Globus pallidus (tissue), 1 donor: ENCODE data around the gene THSD7A.
A peak's percentile ranks its signal among the peaks of the same experiment; 100 is the strongest.

Experiments
- DNase-seq: peaks from one replicate; pipeline ENCODE4 v3.0.0-alpha.2; 2015; ENCODE audit warnings: low spot score

THSD7A gene, protein sequence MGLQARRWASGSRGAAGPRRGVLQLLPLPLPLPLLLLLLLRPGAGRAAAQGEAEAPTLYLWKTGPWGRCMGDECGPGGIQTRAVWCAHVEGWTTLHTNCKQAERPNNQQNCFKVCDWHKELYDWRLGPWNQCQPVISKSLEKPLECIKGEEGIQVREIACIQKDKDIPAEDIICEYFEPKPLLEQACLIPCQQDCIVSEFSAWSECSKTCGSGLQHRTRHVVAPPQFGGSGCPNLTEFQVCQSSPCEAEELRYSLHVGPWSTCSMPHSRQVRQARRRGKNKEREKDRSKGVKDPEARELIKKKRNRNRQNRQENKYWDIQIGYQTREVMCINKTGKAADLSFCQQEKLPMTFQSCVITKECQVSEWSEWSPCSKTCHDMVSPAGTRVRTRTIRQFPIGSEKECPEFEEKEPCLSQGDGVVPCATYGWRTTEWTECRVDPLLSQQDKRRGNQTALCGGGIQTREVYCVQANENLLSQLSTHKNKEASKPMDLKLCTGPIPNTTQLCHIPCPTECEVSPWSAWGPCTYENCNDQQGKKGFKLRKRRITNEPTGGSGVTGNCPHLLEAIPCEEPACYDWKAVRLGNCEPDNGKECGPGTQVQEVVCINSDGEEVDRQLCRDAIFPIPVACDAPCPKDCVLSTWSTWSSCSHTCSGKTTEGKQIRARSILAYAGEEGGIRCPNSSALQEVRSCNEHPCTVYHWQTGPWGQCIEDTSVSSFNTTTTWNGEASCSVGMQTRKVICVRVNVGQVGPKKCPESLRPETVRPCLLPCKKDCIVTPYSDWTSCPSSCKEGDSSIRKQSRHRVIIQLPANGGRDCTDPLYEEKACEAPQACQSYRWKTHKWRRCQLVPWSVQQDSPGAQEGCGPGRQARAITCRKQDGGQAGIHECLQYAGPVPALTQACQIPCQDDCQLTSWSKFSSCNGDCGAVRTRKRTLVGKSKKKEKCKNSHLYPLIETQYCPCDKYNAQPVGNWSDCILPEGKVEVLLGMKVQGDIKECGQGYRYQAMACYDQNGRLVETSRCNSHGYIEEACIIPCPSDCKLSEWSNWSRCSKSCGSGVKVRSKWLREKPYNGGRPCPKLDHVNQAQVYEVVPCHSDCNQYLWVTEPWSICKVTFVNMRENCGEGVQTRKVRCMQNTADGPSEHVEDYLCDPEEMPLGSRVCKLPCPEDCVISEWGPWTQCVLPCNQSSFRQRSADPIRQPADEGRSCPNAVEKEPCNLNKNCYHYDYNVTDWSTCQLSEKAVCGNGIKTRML (N-terminal part only)

GRCh38 chr7:11831736-11832495 lies at the start of gene THSD7A:
Gene THSD7A, minus strand, starts transcription at chr7:11832198. Its CDS starts 252 bp downstream, at chr7:11831946.
- peak; percentile 48 for DNase-seq

DNA sequence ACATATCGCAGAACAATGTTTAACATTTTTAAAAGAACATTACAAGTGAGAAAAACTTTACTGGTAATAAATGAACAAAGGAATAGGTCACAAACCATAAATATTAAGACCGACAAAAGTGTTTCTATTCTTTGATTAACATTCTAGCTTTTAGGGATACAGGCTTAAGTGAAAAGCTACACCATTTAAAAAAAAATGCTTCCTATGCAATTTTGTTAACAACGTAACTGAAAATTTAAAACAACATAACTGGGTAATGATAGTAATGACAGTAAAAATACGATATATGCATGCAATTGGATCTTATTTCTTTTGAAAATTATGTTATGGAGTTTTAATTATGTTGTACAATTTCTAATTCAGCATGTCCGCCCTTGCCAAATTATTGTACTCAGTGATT lies 49.7 kb upstream of the THSD7A start:
- no peak for DNase-seq

DNA sequence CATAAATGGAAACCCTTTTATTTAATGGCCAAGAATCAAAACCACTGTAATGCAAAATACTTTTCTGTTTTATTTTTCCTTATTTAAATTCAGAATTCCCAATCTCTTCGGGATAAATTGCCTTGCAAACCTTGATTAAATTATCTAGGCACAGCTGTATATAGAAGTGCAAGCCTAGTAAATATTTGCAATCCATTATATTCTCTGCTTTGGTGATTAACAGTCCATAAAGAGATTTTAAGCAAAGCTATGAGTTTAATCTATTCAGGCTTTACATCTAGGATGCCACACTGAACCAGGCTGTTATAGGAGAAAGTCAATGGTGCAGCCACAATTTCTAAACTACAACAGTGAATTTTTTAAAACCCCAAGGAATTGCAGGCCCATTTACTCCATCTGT lies 43.6 kb upstream of the THSD7A start:
- DNase-seq: no peak

DNA sequence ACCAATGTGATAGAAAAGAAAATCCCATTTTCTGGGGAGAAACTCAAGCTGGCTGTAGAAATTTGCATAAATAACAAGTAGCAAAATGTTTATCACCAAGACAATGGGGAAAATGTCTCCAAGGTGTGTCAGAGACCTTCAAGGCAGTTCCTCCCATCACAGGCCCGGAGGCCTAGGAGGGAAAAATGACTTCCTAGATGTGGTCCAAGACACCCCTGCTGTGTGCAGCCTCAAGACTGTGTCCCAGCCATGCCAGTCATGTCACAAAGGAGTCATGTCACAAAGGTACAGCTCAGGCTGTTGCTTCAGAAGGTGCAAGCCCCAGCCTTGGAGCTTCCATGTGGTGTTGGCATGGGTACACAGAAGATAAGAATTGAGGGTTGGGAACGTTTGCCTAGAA lies 33.7 kb upstream of the THSD7A start:
- no peak for DNase-seq

GRCh38 chr7:11858622-11859302 lies 26.8 kb upstream of the THSD7A start:
- DNase-seq: no peak

- no peak for DNase-seq
Observed at GRCh38 chr7:11858026-11858425, 26.0 kb upstream of the THSD7A start.

GRCh38 chr7:11848251-11848650 lies 16.3 kb upstream of the THSD7A start:
- DNase-seq: no peak

DNA sequence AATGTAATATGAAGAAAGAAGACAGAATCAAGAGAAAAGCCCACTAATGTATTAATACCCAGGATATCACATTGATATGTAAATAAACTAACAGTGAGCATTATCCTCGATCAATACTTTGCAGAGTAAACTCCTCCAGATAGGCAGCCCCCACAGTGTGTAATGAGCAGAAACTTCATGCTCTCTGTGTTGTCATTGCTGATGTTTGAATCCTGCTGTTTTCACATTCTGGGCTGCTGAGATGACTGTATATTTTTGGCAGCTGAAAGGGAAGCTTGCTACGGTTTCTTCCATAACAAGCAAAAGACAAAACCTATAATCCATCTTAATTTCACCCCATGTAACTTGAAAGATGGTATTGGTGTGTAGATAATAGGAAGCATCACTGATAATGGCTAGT lies 15.3 kb upstream of the THSD7A start:
- no peak for DNase-seq

DNA sequence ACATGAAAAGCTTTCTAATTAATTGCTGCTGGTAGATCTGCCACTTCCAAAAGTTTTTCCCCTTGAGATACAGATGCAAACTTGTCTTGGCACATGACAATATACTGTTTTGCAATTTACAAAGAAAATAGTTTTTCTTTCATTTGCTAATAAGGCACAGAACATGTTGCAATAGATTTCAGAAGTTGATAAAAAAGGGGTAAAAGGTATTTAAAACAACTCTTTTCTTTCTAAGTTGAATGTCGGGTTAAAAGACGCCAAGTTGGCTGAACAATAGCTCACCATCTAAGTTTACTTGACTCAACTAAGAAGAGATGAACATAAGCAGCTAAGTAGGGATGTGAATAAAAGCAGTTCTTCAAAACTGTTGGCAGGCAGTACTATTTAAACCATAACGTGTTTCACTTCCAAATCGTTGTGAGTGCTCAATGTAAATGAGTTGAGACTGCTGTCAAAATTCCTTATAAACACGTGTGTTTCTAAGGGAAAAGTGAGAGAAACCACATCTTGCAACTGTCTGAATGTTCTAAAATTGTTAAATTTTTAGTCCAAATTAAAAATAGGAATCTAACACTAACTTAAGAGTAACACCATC lies 14.5 kb upstream of the THSD7A start:
- DNase-seq: no peak

GRCh38 chr7:11843113-11843765 lies 11.2 kb upstream of the THSD7A start:
- no peak for DNase-seq

DNA sequence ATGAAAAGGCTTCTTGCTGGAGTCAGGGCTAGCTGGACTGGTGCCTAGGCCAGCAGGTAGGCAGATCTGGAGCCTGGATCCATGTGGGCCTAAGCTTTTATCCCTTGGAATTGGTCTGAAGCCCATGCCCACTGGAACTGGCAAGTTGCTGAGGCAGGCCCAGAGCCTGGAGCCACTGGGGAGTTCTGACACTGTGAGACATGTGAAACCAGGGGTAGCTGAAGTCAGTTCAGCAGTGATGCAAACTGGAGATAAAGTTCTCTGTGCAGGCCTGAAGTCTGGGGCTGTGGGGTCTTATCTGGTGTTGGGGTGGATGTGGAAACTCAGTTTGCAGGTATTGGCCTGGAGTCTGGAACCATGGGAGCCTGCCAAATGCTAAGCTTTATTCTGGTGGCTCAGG lies 9.7 kb upstream of the THSD7A start:
- DNase-seq: no peak

- no peak for DNase-seq
Observed at GRCh38 chr7:11835260-11835659, 3.3 kb upstream of the THSD7A start.

DNA sequence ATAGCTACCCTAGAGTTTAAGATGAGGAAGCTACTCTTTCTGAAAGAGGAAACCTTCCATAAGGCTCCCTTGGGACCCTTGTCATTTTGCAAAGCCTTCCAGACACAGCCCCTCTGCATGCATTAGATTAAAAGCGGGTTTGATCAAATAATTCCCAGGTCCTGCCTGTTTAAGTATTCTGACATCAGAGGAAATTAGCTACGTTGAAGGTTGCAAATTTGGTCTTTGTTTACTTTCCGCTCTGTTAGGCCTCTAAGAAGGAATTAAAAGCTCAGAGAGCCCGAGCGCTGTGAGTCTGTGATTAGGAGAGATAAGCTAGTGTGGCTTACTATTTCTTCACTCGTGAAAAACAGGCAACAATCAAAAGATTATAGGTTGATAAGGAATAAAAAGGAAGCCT lies 1.4 kb upstream of the THSD7A start:
- no peak for DNase-seq

GRCh38 chr7:11831156-11831735 lies 752 bp downstream of the THSD7A start:
- no peak for DNase-seq

DNA sequence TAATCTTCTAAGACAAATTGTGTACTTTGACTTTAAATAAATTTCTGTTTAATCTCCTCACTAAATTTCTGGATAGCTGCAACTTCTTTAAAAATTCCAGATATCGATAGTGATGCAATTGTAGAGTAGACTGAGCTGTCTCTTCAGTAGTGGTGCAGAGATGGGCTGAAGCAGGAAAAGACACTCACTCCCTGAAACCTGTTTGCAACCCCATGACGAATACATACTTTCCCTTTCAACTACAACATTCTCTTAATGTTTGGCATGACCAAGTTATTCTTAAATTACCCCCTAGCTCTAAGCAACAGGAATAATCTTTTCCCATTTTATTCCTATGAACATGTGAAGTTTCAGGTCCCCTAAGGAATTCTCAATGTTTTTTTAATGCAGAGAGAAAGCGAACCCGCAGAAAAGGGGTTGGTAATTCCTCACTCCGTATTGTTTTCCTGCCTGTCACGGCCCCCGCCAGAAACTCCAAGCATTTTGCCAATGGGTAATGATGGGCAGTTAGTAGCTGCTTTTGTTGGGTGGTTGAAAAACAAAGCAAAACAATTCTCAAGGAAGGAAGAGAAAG lies 1.3 kb downstream of the THSD7A start:
- DNase-seq: no peak

DNA sequence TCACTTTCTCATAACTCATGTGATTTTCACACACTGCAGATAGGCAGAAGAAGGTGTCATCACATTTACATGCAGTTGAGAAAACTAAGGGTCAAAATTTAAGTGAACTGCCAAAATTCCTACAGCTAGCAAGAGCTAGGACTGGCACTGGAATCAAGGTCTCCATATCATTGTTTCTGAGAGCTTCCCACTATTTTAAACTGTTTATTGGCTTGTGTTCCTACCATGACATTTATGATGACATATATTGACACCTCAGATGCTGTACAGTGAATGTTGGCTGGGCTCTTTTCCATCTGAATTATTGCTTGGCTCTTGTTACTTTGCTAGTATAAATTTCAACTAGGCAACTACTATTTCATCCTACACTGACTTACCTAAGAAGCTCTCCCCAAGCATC lies 2.0 kb downstream of the THSD7A start:
- DNase-seq: no peak

GRCh38 chr7:11819947-11820346 lies 12.1 kb downstream of the THSD7A start:
- no peak for DNase-seq

- DNase-seq: no peak
Observed at GRCh38 chr7:11819271-11819670, 12.7 kb downstream of the THSD7A start.

DNA sequence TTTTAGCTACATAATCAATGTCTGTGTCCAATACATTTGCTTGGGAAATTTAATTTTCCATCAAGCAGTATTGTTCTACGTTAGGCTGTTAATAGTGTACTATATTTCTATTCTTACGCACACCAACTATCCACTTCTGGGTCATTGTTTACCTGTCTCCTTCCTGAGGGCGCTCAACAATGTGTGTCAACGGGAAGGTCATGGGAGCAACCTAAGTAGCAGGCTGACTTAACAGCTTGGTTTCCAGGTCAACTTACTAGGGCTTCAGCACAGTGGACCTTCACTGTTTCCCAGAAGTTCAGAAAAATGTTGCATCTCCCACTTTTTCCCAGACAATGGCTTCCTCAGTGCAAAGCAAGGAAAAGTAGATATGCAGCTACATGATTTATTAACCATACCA lies 13.7 kb downstream of the THSD7A start:
- no peak for DNase-seq
